Neural crest cell (in vitro differentiated cells): ENCODE data around the gene ZFYVE9. TPM values are rescaled to one million over a fixed set of nuclear protein-coding genes. Genes with fewer than 3 reads are reported as not detected.

Experiments
- DNase-seq: peaks from one replicate; pipeline ENCODE4 v3.0.0; 2021; ENCODE audit warnings: low read depth, mixed read lengths, low spot score
- H3K27ac Mint-ChIP-seq: one replicate; pipeline ENCODE4 v1.8.0; 2021; ENCODE audit warnings: mild to moderate bottlenecking, mixed read lengths; ENCODE audit not compliant: unreplicated experiment
- H3K27me3 Mint-ChIP-seq: 2 replicates; pipeline ENCODE4 v1.8.0; 2021; ENCODE audit warnings: low read depth, mild to moderate bottlenecking, mixed read lengths
- H3K36me3 Mint-ChIP-seq: 2 replicates; pipeline ENCODE4 v1.8.0; 2021; ENCODE audit warnings: low read depth, mild to moderate bottlenecking, mixed read lengths
- H3K4me1 Mint-ChIP-seq: 2 replicates; pipeline ENCODE4 v1.8.0; 2021; ENCODE audit warnings: mixed read lengths
- H3K4me3 Mint-ChIP-seq: one replicate; pipeline ENCODE4 v1.8.0; 2021; ENCODE audit warnings: mild to moderate bottlenecking, mixed read lengths
- H3K9me3 Mint-ChIP-seq: 2 replicates; pipeline ENCODE4 v1.8.0; 2021; ENCODE audit warnings: mixed read lengths
- CTCF ChIP-seq: fragments of 200-600 bp; sonication (generic); conservative IDR thresholded peaks from 2 replicates; pipeline ENCODE4 v1.5.0; 2021; ENCODE audit warnings: antibody characterized with exemption, mild to moderate bottlenecking
- total RNA-seq: library from RNA; stranded (reverse); gene quantifications from 2 replicates; pipeline ENCODE4 v1.2.1, GENCODE V29; 2021

The ZFYVE9 gene
- total RNA-seq, 1 donor from 2014 or later: 29.7 TPM

DNA sequence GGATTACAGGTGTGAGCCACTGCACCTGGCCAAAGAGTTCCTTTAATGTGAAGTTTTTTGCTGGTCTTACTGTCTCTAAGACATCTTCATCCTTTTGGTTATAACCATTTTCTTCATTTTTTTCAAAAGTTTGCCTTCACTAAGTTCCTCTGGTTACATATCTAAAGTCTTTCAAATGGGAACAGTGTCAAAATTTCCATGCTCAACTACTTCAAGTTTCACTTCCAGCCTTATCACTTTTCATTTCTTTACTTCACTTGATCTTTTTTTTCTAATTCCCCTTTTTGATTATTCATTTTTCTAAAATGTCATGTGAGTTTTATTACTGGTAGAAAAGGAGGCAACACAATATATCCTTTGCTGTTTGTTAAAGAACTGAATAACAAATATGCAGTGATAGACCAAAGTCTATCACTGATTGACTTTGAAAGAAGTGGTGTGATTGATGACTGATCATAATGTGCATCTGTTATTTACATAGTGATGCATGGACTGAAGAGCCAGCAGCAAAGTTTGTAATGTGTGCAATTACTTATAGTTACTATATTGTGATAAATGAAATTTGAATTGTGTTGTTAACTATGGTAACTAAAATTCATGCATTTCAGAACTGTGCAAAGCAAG lies 16.0 kb upstream of the ZFYVE9 start:
- Mint-ChIP-seq H3K36me3 (no peaks in the 10 kb centered on the region), H3K4me1 (no peaks in the 10 kb centered on the region), H3K27me3 (peaks cover 42% of the 10 kb centered on the region)

GRCh38 chr1:52127181-52128180 lies 14.4 kb upstream of the ZFYVE9 start:
- Mint-ChIP-seq H3K27me3 (peaks cover 41% of the 10 kb centered on the region), H3K9me3 (no peaks in the 10 kb centered on the region), H3K36me3 (no peaks in the 10 kb centered on the region), H3K4me1 (no peaks in the 10 kb centered on the region), H3K27ac (no peak overlapping the region), H3K4me3 (no peak overlapping the region)
- TF ChIP-seq CTCF: peak; percentile 73
- peak; percentile 28 for DNase-seq

More for the DNA sequence above, 16.0 kb upstream of the ZFYVE9 start:
- H3K9me3 Mint-ChIP-seq: no peaks in the 10 kb centered on the region
- DNase-seq: no peak
- TF ChIP-seq CTCF: no peak
- H3K4me3 Mint-ChIP-seq: no peak overlapping the region
- no peak overlapping the region for H3K27ac Mint-ChIP-seq

DNA sequence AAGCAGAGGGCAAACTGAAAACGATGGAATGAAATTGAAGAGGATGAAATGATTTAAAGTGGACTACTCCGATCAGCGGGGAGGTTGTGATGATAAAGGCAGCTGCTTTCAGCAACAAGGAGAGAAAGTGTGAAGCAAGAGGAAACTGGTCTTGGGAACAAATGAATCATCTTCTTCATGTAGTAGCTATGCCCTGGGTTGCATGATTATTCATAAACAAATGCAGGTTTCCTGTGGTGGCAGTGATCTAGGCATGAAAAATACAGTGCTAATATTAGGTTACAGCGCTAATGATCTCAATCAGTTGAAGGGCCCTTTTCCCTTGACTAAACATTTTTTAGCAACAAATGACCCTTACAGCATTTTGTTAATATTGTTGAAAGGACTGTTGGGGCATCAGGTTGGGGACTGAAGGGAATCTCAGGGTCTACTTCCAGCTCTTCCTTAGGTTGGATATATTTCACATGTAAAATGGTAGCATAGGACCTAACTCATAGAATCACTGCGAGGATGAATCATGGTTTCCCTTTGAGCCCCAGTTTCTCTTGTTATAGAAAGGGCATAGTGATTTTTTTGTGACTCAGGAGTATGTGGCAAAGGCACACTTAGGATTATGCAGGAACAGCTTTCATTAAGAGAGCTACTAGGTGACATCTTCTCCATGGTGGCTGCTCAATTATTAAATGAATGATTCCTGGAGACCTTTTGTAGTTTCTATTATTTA lies 1.9 kb upstream of the ZFYVE9 start:
- peaks cover 18% of the 10 kb centered on the region for H3K4me1 Mint-ChIP-seq
- no peaks in the 10 kb centered on the region for H3K36me3 Mint-ChIP-seq
- TF ChIP-seq CTCF: no peak

GRCh38 chr1:52140633-52141512 lies 1.0 kb upstream of the ZFYVE9 start:
- H3K4me3 Mint-ChIP-seq: peak overlapping the region; percentile 90
- TF ChIP-seq CTCF: no peak
- peaks cover 23% of the 10 kb centered on the region for H3K4me1 Mint-ChIP-seq
- H3K9me3 Mint-ChIP-seq: no peaks in the 10 kb centered on the region
- H3K36me3 Mint-ChIP-seq: no peaks in the 10 kb centered on the region
- no peak overlapping the region for H3K27ac Mint-ChIP-seq
- H3K27me3 Mint-ChIP-seq: peaks cover 8% of the 10 kb centered on the region
- DNase-seq: no peak

More for the DNA sequence above, 1.9 kb upstream of the ZFYVE9 start:
- DNase-seq: no peak
- H3K9me3 Mint-ChIP-seq: no peaks in the 10 kb centered on the region
- peak overlapping the region; percentile 90 for H3K4me3 Mint-ChIP-seq
- H3K27me3 Mint-ChIP-seq: peaks cover 8% of the 10 kb centered on the region
- H3K27ac Mint-ChIP-seq: no peak overlapping the region
